T-cell (primary cell): ENCODE data around the gene ERICH2. TPM values are rescaled to one million over a fixed set of nuclear protein-coding genes. Genes with fewer than 3 reads are reported as not detected.

Source experiments
- ATAC-seq, 4 experiments: fragments of 200-7000 bp in 3 of 4; fragments of 150-1000 bp in 1 of 4; cut with Tn5 transposase; replicated peaks in 1 of 4; 1 replicate in 3 of 4; 2 replicates in 1 of 4; pipeline ENCODE4 v1.10.0; 2021; ENCODE audit warnings: moderate library complexity in 3 of 4, mild to moderate bottlenecking in 2 of 4, moderate number of reproducible peaks in 1 of 4
- CTCF ChIA-PET, 2 donors: fragments of 300-600 bp; sonication (Branson Sonifier 250); formaldehyde crosslinking; loops; one replicate each; lab custom pipeline; 2022; ENCODE audit warnings: antibody characterized with exemption in 2 of 2; lab: Charles Lee
- POLR2A ChIA-PET, 2 donors: fragments of 300-600 bp; sonication (Branson Sonifier 250); formaldehyde crosslinking; loops; one replicate each; lab custom pipeline; 2022; ENCODE audit warnings: antibody characterized with exemption in 2 of 2; lab: Charles Lee
- DNase-seq, 35 experiments: peaks; one replicate each; pipeline versions ENCODE4 v3.0.0 to v3.0.0-alpha.2; 2013 to 2023
- H3K27ac ChIP-seq: one replicate; pipeline ENCODE4 v1.5.1; 2013; ENCODE audit warnings: low read length
- H3K27me3 ChIP-seq, 2 experiments: replicated peaks in 1 of 2; 1 replicate in 1 of 2; 2 replicates in 1 of 2; pipeline versions ENCODE4 v1.6.1 to v1.7.0; 2013; ENCODE audit warnings: low read length in 1 of 2, mixed read lengths in 1 of 2; ENCODE audit not compliant: control insufficient read depth in 2 of 2, insufficient read depth in 2 of 2; ENCODE audit errors: extremely low read depth in 1 of 2
- H3K36me3 ChIP-seq, 2 donors: 1 replicate in 1 of 2; 2 replicates in 1 of 2; pipeline versions ENCODE4 v1.6.1 to v1.7.0; 2013; ENCODE audit warnings: low read length in 1 of 2; ENCODE audit not compliant: control insufficient read depth in 2 of 2, insufficient read depth in 1 of 2; ENCODE audit errors: extremely low read depth in 1 of 2
- H3K4me1 ChIP-seq, 2 experiments: 1 replicate in 1 of 2; 2 replicates in 1 of 2; pipeline versions ENCODE4 v1.6.1 to v1.7.0; 2013; ENCODE audit warnings: low read length in 2 of 2, mixed read lengths in 1 of 2; ENCODE audit not compliant: insufficient read depth in 2 of 2, control insufficient read depth in 1 of 2; ENCODE audit errors: extremely low read depth in 1 of 2
- H3K4me3 ChIP-seq, 2 donors: 1 replicate in 1 of 2; 2 replicates in 1 of 2; pipeline versions ENCODE4 v1.5.1 to v1.7.0; 2013; ENCODE audit warnings: mild to moderate bottlenecking in 2 of 2, low read length in 1 of 2, moderate library complexity in 1 of 2; ENCODE audit not compliant: control insufficient read depth in 1 of 2; ENCODE audit errors: extremely low read depth in 1 of 2
- H3K9me3 ChIP-seq: 2 replicates; pipeline ENCODE4 v1.7.0; 2013
- H3K27ac Mint-ChIP-seq, 2 donors: one replicate each; pipeline ENCODE4 v1.8.0; 2020 to 2021; ENCODE audit warnings: mild to moderate bottlenecking in 2 of 2, mixed read lengths in 2 of 2
- H3K27me3 Mint-ChIP-seq, 2 donors: one replicate each; pipeline ENCODE4 v1.8.0; 2021 to 2022; ENCODE audit warnings: mixed read lengths in 2 of 2
- H3K36me3 Mint-ChIP-seq: one replicate; pipeline ENCODE4 v1.8.0; 2021; ENCODE audit warnings: mixed read lengths
- H3K4me1 Mint-ChIP-seq, 3 donors: one replicate each; pipeline ENCODE4 v1.8.0; 2020 to 2022; ENCODE audit warnings: mixed read lengths in 3 of 3, mild to moderate bottlenecking in 1 of 3
- H3K4me3 Mint-ChIP-seq, 3 donors: one replicate each; pipeline ENCODE4 v1.8.0; 2020 to 2022; ENCODE audit warnings: mild to moderate bottlenecking in 3 of 3, mixed read lengths in 3 of 3, moderate library complexity in 3 of 3
- H3K9me3 Mint-ChIP-seq, 3 donors: one replicate each; pipeline ENCODE4 v1.8.0; 2020 to 2022; ENCODE audit warnings: mixed read lengths in 3 of 3
- WGBS: methylation state at CpG from one replicate; pipeline ENCODE4 v1.1.5; 2013; ENCODE audit warnings: missing lambda C conversion rate; ENCODE audit not compliant: insufficient coverage; 5-methylcytosine and 5-hydroxymethylcytosine counted together
- total RNA-seq, 35 experiments: library from RNA in 6 of 35; stranded (reverse) in 6 of 35; fragments of 120-200 nt in 1 of 35; gene quantifications; one replicate each; pipeline versions ENCODE4 v1.2.1 to v1.2.4 and lab custom pipeline; 2013 to 2026

ERICH2 gene
- total RNA-seq, 5 donors from 2014 or later (not counting 1 experiment from before 2014, with no cell fraction given), result not detected

GRCh38 chr2:170770606-170771420, 635 bp downstream of the ERICH2 start:
- peaks cover 14 to 20% (median 19%) of the 10 kb centered on the region in 3 donors for H3K4me1 Mint-ChIP-seq
- Histone ChIP-seq H3K9me3 (no peaks in the 10 kb centered on the region), H3K4me1 (peaks cover 10 to 13% of the 10 kb centered on the region in 2 experiments), H3K27me3 (peaks cover 0 to 14% of the 10 kb centered on the region in 2 experiments), H3K27ac (no peak overlapping the region), H3K4me3 (peak overlapping the region; percentile 65 to 79), H3K36me3 (no peaks in the 10 kb centered on the region)
- H3K27ac Mint-ChIP-seq, result peak overlapping the region; percentile 28 to 66
- no peaks in the 10 kb centered on the region for H3K36me3 Mint-ChIP-seq
- DNase-seq (peak; percentile 11 to 78 (median 42)), ATAC-seq (peak; percentile 82 to 89 (median 87))
- no peaks in the 10 kb centered on the region for H3K9me3 Mint-ChIP-seq
- peak overlapping the region; percentile 79 to 87 (median 80) for H3K4me3 Mint-ChIP-seq
- CTCF ChIA-PET, result interaction anchor here (0.6 to 0.7 kb wide), 3 partner anchors 51 to 343 kb away, joined by 3 to 4 read pairs (median 3); no protein-coding TSS in a partner anchor
- peaks cover 0 to 10% of the 10 kb centered on the region in 2 donors for H3K27me3 Mint-ChIP-seq
- POLR2A ChIA-PET, result no interaction called here
- 0% methylated on average over 51 of the region's 82 CpGs for WGBS

- Mint-ChIP-seq H3K36me3 (no peaks in the 10 kb centered on the region), H3K27ac (peak overlapping the region in 1 of 2 donors; percentile 28), H3K4me1 (peaks cover 14 to 19% (median 17%) of the 10 kb centered on the region in 3 donors), H3K4me3 (peak overlapping the region; percentile 71 to 87 (median 78)), H3K9me3 (no peaks in the 10 kb centered on the region), H3K27me3 (peaks cover 0 to 11% of the 10 kb centered on the region in 2 donors)
- no peak overlapping the region for H3K27ac ChIP-seq
- 16% methylated on average over 6 of the region's 15 CpGs for WGBS
- H3K27me3 ChIP-seq, result peaks cover 0 to 17% of the 10 kb centered on the region in 2 experiments
- H3K4me3 ChIP-seq, result peak overlapping the region; percentile 58 to 66
- H3K9me3 ChIP-seq, result no peaks in the 10 kb centered on the region
- POLR2A ChIA-PET, result interaction anchor here (0.5 to 0.6 kb wide), 3 partner anchors 52 to 1279 kb away, joined by 3 to 5 read pairs (median 3); no protein-coding TSS in a partner anchor
- DNase-seq, result peak in 1 of 35 experiments; percentile 0
- H3K4me1 ChIP-seq, result peaks cover 9 to 13% of the 10 kb centered on the region in 2 experiments
- CTCF ChIA-PET, result interaction anchor here (0.6 to 1.4 kb wide), 3 partner anchors 50 to 363 kb away, joined by 3 to 4 read pairs (median 3); no protein-coding TSS in a partner anchor
- ATAC-seq, result no peak
- H3K36me3 ChIP-seq, result no peaks in the 10 kb centered on the region
Observed at GRCh38 chr2:170771421-170771937, 1.3 kb downstream of the ERICH2 start.

- Mint-ChIP-seq H3K36me3 (no peaks in the 10 kb centered on the region), H3K27ac (no peak overlapping the region), H3K4me1 (peaks cover 9 to 14% (median 14%) of the 10 kb centered on the region in 3 donors), H3K9me3 (no peaks in the 10 kb centered on the region), H3K4me3 (peak overlapping the region; percentile 26 to 87 (median 45)), H3K27me3 (peaks cover 0 to 11% of the 10 kb centered on the region in 2 donors)
- ChIA-PET CTCF (interaction anchor here in 1 of 2 donors (0.5 to 1.4 kb wide), 3 partner anchors 19 to 363 kb away, joined by 3 to 5 read pairs (median 4); no protein-coding TSS in a partner anchor), POLR2A (no interaction called here)
- H3K9me3 ChIP-seq, result no peaks in the 10 kb centered on the region
- H3K4me3 ChIP-seq, result no peak overlapping the region
- H3K27ac ChIP-seq, result no peak overlapping the region
- H3K36me3 ChIP-seq, result no peaks in the 10 kb centered on the region
- H3K27me3 ChIP-seq, result peaks cover 0 to 18% of the 10 kb centered on the region in 2 experiments
- peaks cover 5 to 13% of the 10 kb centered on the region in 2 experiments for H3K4me1 ChIP-seq
- ATAC-seq (no peak), DNase-seq (no peak)
Observed at GRCh38 chr2:170772295-170772694, 2.1 kb downstream of the ERICH2 start.

- no peaks in the 10 kb centered on the region for H3K9me3 Mint-ChIP-seq
- H3K4me1 Mint-ChIP-seq, result peaks cover 9 to 14% (median 14%) of the 10 kb centered on the region in 3 donors
- Histone ChIP-seq H3K27me3 (peaks cover 0 to 18% of the 10 kb centered on the region in 2 experiments), H3K27ac (no peak overlapping the region), H3K4me1 (peaks cover 5 to 13% of the 10 kb centered on the region in 2 experiments), H3K9me3 (no peaks in the 10 kb centered on the region), H3K36me3 (no peaks in the 10 kb centered on the region), H3K4me3 (no peak overlapping the region)
- no peak overlapping the region for H3K4me3 Mint-ChIP-seq
- no peaks in the 10 kb centered on the region for H3K36me3 Mint-ChIP-seq
- POLR2A ChIA-PET, result interaction anchor here in 1 of 2 donors (1.0 kb wide), 1 partner anchor 10 kb away, joined by 4 read pairs; no protein-coding TSS in a partner anchor
- peaks cover under 1 to 16% of the 10 kb centered on the region in 2 donors for H3K27me3 Mint-ChIP-seq
- ATAC-seq, result no peak
- H3K27ac Mint-ChIP-seq, result no peak overlapping the region
- CTCF ChIA-PET, result no interaction called here
- DNase-seq, result no peak
Observed at GRCh38 chr2:170774074-170774473, 3.9 kb downstream of the ERICH2 start.

- ATAC-seq, result no peak
- Mint-ChIP-seq H3K4me1 (no peaks in the 10 kb centered on the region), H3K9me3 (no peaks in the 10 kb centered on the region), H3K36me3 (no peaks in the 10 kb centered on the region), H3K27ac (no peak overlapping the region), H3K4me3 (no peak overlapping the region), H3K27me3 (peaks cover 10 to 25% of the 10 kb centered on the region in 2 donors)
- ChIA-PET POLR2A (interaction anchor here (0.6 to 0.8 kb wide), 2 partner anchors 49 to 440 kb away, joined by 3 read pairs; no protein-coding TSS in a partner anchor), CTCF (no interaction called here)
- DNase-seq, result no peak
- Histone ChIP-seq H3K4me3 (no peak overlapping the region), H3K36me3 (no peaks in the 10 kb centered on the region), H3K9me3 (no peaks in the 10 kb centered on the region), H3K4me1 (no peaks in the 10 kb centered on the region), H3K27me3 (peaks cover 0 to 5% of the 10 kb centered on the region in 2 experiments), H3K27ac (no peak overlapping the region)
- 29% methylated on average over 1 of the region's 2 CpGs for WGBS
Observed at GRCh38 chr2:170778900-170779299, 8.7 kb downstream of the ERICH2 start.

- Histone ChIP-seq H3K36me3 (no peaks in the 10 kb centered on the region), H3K27ac (no peak overlapping the region), H3K27me3 (peaks cover 0 to 5% of the 10 kb centered on the region in 2 experiments), H3K4me1 (no peaks in the 10 kb centered on the region), H3K4me3 (no peak overlapping the region), H3K9me3 (no peaks in the 10 kb centered on the region)
- no peak for ATAC-seq
- POLR2A ChIA-PET, result interaction anchor here in 1 of 2 donors (0.8 kb wide), 1 partner anchor 49 kb away, joined by 3 read pairs; no protein-coding TSS in a partner anchor
- Mint-ChIP-seq H3K4me1 (no peaks in the 10 kb centered on the region), H3K27ac (no peak overlapping the region), H3K36me3 (no peaks in the 10 kb centered on the region), H3K27me3 (peaks cover 12 to 27% of the 10 kb centered on the region in 2 donors), H3K9me3 (no peaks in the 10 kb centered on the region), H3K4me3 (no peak overlapping the region)
- no peak for DNase-seq
- CTCF ChIA-PET, result interaction anchor here in 1 of 2 donors (0.6 kb wide), 1 partner anchor 37 kb away, joined by 4 read pairs; the partner anchor contains the start of gene GAD1
- WGBS, result no CpG with 5 or more reads among the region's 1 CpG
Observed at GRCh38 chr2:170779304-170779703, 9.1 kb downstream of the ERICH2 start.
